GM21447 (cell line): Measurements from ENCODE around the gene RGPD5.
"Not testable (repeated sequence)": the region's sequence is repeated elsewhere in the genome, so short reads cannot be mapped to it uniquely, and the experiment has no call there.

Experiments used
- ATAC-seq: cut with Tn5 transposase; IDR thresholded peaks from one replicate; pipeline ENCODE4 v1.9.1; 2021; ENCODE audit not compliant: unreplicated experiment

RGPD5 gene

DNA sequence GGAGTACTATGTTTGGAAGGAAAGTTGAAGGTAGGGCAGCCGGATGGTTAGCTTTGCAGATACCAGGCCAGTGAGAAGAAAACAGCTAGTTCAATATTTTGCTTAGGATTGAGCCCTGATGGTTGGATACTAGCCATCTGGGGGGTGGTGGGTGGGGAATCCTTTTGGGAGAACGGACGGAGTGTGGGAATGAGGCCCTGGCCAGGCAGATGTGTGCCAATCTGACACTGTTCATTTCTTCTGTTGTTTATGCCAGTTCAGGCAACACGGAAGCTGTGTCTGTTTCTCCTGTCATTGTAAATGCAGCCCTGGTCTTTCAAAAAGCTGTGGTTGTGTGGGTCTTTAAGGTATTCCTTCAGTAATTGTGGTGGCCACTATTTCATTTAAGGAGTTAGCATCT is 96.9 kb downstream of the RGPD5 start:
- ATAC-seq: not testable (repeated sequence)

DNA sequence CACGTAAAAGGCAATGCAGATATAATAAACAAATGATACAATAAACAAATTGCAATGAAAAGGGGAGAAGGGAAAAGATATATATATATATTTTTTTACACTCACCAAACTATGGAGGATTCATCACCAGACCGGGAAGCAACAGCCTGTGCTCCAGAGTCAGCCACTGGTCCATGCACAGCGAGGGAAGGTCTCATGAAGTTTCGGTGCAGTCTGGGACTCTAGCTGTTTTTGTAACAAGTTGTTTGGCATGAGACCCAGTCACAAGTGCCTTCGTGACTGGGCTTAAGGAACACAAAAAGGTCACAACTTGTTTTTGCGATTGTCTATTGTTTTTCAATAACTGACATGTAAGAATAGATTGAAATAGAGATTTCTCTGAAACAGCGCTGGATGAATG is 99.6 kb downstream of the RGPD5 start:
- not testable (repeated sequence) for ATAC-seq

DNA sequence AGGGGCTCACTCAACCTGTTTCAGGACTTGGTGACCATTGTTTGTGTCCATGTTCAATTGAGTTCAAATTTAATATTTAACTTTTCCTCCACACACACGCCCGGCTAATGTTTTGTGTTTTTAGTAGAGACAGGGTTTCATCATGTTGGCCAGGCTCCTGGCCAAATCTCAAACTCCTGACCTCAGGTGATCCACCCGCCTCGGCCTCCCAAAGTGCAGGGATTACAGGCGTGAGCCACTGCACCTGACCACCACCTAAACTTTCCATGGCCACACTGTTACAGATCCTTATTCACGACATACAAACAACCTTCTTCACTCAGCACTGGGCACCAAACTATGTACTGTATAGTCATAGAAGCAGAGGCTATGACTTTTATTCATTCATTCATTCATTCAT is 100.0 kb downstream of the RGPD5 start:
- not testable (repeated sequence) for ATAC-seq

DNA sequence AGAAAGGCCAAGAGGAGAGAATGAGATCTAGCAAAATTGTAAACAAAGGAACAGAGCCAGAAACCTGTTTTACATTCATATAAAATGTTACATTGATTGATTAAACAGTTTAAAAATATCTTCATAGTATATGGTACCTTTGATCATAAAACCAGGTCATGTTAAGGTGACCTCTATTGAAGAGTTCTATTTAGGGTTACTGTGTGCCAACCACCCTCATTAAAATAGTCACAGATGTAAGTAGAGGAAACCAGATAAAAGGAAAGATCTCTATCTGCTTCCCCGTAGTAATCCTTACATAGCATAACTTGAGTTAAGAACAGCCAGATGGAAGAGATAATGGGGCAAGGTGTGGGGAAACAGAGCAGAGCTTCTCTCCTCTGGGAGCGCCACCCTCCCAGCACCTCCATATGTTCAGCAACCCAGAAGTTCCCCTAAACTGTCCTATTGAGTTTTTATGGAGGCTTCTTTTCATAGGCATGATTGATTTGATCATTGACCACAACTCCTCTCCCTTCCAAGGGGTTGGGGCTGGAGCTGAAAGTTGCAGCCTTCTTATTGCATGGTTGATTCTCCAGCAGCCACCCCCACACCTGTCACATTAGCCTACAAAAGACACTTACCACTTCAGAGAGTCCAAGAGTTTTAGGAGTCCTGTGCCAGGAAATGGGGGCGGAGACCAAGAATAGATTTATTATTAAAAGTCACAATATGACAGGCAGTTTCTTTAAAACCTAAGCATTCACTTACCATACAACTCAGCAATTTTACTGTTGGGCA is 101.2 kb downstream of the RGPD5 start:
- not testable (repeated sequence) for ATAC-seq

DNA sequence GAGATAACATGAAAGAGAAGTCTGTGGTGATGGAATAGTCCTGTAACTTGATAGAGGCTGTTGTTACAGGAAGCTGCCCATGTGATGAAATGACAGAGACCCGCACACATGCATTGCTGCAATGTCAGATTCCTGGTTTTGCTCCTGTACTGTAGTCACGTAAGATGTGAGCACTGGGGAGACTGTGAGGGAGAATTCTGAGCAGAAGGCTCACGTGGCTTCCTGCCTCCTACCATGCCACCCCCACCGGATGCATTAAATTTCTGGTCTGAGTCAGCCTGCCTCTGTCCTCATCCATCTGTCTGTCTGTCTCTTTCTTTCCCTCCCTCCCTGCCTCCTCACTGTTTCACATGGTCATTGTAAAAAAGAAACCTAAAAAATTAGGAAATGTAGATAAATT is 102.1 kb downstream of the RGPD5 start:
- ATAC-seq: peak; percentile 96

DNA sequence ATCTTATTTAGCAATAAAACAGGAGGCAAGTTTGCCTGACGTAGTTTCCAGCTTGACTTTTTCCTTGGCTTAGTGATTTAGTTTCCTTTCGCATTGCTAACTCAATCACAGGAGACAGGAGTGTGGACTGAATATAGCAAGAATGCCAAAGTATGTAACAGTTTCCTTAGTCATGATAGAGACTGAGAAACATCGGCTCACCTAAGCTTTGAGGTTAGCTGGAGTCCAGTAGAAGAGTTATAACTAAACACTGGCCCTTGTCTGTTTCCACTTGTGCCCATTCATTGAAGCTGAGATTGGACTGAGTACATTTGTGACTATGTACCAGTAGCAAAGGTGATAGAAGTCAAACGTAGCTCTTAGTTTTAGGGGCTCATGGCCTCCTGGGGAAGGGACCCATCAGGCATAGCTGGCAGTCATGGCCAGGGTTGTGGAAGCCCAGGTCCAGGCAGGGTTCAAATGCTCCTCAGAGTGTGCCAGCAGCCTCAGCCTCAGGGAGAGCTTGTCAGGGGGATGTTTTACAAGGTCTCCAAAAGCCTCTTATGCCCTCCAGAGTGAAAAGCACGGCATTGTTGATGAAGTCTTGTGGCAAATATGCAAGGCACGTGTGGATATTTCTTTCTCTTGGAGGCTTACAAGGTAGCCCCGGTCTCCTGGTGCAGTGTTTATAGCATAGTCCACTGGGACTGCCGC is 103.8 kb downstream of the RGPD5 start:
- not testable (repeated sequence) for ATAC-seq

DNA sequence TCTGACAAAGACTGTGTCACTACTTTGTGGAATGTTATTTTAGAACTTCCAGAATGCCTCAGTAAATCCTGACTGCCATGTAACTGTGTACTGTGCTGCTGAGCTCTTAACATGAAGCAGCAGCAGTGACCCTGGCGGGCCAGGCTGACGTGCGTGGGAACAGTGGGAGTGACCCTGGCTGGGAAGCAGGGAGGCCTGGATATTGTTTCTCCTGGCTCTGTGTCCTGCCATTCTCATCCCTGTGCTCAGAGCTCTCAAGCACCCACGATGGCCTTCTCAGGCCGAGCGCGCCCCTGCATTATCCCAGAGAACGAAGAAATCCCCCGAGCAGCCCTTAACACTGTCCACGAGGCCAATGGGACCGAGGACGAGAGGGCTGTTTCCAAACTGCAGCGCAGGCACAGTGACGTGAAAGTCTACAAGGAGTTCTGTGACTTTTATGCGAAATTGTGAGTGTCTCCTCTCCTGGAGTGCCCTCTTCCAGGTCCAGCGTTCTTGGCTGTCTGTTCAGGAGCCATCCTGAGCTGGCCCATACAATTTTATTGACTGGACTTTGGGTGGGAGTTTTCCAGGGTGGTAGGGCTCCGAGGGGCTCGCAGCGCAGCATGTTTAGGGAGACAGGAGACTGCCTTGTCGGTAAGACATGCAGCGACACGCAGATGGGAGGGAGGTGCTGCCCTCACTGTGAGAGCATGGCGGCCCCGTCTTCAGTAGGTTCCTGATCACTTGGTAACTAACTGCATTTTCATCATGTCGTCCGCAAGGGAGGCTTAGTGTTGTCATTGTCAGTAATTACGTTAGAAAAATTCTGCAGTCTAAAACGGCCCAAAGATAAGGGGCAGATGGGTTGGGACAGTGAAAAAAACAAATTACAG is 104.6 kb downstream of the RGPD5 start, which contains the start of gene LIMS3:
Gene LIMS3 (plus strand): TSS at position 227 of the 875 bp plus-strand sequence. CDS start 41 bp downstream, at position 268.
- ATAC-seq: not testable (repeated sequence)

DNA sequence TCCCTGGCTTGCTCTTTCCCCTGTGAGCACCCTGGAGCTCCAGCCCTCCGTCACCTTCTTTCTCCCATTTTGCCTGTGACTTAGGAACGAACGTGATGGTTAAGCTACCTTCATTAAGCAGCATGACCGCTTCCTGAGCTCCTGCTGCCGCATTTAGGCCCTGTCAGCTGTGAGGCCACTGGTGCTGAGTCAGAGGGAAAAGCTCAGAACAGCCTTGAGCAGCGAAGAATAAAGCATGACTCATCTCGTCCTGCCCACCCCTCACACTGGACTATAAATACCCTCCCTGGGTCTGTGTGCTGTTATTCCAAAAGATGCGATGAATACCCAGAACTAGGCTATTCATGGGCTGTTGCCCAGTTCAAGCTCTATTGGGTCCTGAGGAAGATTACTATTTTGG is 111.7 kb downstream of the RGPD5 start:
- peak; percentile 92 for ATAC-seq
